HepG2 (cell line): ENCODE data around the gene RNASE4. TPM values are rescaled to one million over a fixed set of nuclear protein-coding genes. Genes with fewer than 3 reads are reported as not detected.
A peak's percentile ranks its signal among the peaks of the same experiment; 100 is the strongest.

Experiments
- ATAC-seq: fragments of 200-7000 bp; cut with Tn5 transposase; 3 replicates; pipeline ENCODE4 v1.9.1; 2020; ENCODE audit warnings: mild to moderate bottlenecking, moderate library complexity
- BruUV-seq: library from RNA; stranded (reverse); fragments of 400-500 nt; replicated peaks from 2 replicates; lab custom pipeline; 2021; lab: Mats Ljungman, UMichigan
- CTCF ChIA-PET: fragments of 300-600 bp; formaldehyde crosslinking; extraction: SDS; loops from one replicate; lab custom pipeline; 2021; ENCODE audit warnings: low total read pairs, inconsistent platforms, low intra/inter-chr PET ratio; lab: Yijun Ruan, JAX
- POLR2A ChIA-PET: fragments of 350-600 bp; sonication (Branson Sonifier 250); formaldehyde crosslinking; loops from one replicate; lab custom pipeline; 2020; ENCODE audit warnings: antibody characterized with exemption, inconsistent platforms; lab: Yijun Ruan, JAX
- DNase-seq: peaks from one replicate; pipeline ENCODE4 v3.0.0-alpha.2; 2015; ENCODE audit warnings: low spot score
- FAIRE-seq: peaks from 3 replicates; lab custom pipeline; 2011; peaks lifted over from hg19 to GRCh38; lab: Jason Lieb, UNC
- H2AFZ ChIP-seq: one replicate; pipeline ENCODE4 v1.6.1; 2011; ENCODE audit warnings: low read length, inconsistent platforms
- H3K27ac ChIP-seq: fragments of 300-600 bp; 3 replicates; pipeline ENCODE4 v1.8.0; 2011; ENCODE audit warnings: mixed run types, mild to moderate bottlenecking, mixed read lengths, low read length, inconsistent platforms; ENCODE audit not compliant: insufficient read depth; ENCODE audit errors: extremely low read length
- H3K27me3 ChIP-seq, 2 experiments: fragments of 200-600 bp in 1 of 2; 2 replicates in 1 of 2; 3 replicates in 1 of 2; pipeline versions ENCODE4 v1.6.0 to v1.8.0; 2011; ENCODE audit warnings: low read length in 2 of 2, mild to moderate bottlenecking in 2 of 2, moderate library complexity in 2 of 2, inconsistent platforms in 1 of 2; ENCODE audit not compliant: insufficient read depth in 2 of 2, control insufficient read depth in 1 of 2
- H3K36me3 ChIP-seq, 2 experiments: fragments of 200-600 bp in 1 of 2; replicated peaks in 1 of 2; 2 replicates in 1 of 2; 3 replicates in 1 of 2; pipeline versions ENCODE4 v1.5.1 to v1.8.0; 2011; ENCODE audit warnings: low read length in 2 of 2, inconsistent platforms in 1 of 2; ENCODE audit not compliant: insufficient read depth in 2 of 2, control insufficient read depth in 1 of 2
- H3K4me1 ChIP-seq: 2 replicates; pipeline ENCODE4 v1.5.1; 2012; ENCODE audit warnings: low read length, inconsistent platforms; ENCODE audit not compliant: insufficient read depth
- H3K4me2 ChIP-seq: 2 replicates; pipeline ENCODE4 v1.6.0; 2011; ENCODE audit warnings: low read depth, low read length, inconsistent platforms
- H3K4me3 ChIP-seq, 3 experiments: fragments of 200-600 bp in 1 of 3; sonication (generic), shearing (Covaris generic) in 1 of 3; replicated peaks in 1 of 3; 2 replicates each; pipeline ENCODE4 v1.5.1; 2011 to 2016; ENCODE audit warnings: low read length in 3 of 3, inconsistent platforms in 2 of 3, low read depth in 2 of 3, mild to moderate bottlenecking in 2 of 3, control low read depth in 1 of 3, mixed read lengths in 1 of 3; ENCODE audit not compliant: insufficient read depth in 1 of 3
- H3K79me2 ChIP-seq: one replicate; pipeline ENCODE4 v1.6.1; 2011; ENCODE audit warnings: low read length, inconsistent platforms; ENCODE audit not compliant: insufficient read depth
- H3K9ac ChIP-seq: 2 replicates; pipeline ENCODE4 v1.6.0; 2011; ENCODE audit warnings: mild to moderate bottlenecking, low read depth, low read length, inconsistent platforms; ENCODE audit not compliant: insufficient read depth
- H3K9me3 ChIP-seq: 2 replicates; pipeline ENCODE4 v1.5.1; 2012; ENCODE audit warnings: mild to moderate bottlenecking, low read length
- H4K20me1 ChIP-seq: 2 replicates; pipeline ENCODE4 v1.6.0; 2011; ENCODE audit warnings: inconsistent platforms, mild to moderate bottlenecking, low read length, moderate library complexity; ENCODE audit not compliant: insufficient read depth
- ARID2 ChIP-seq: sonication (generic); formaldehyde crosslinking; IDR thresholded peaks from 2 replicates; pipeline ENCODE4 v1.8.1; 2022; ENCODE audit warnings: mild to moderate bottlenecking, missing genetic modification reagents, borderline replicate concordance
- ATF4 ChIP-seq, 2 experiments: fragments of 450-650 bp in 1 of 2; sonication (generic) in 1 of 2; formaldehyde crosslinking; IDR thresholded peaks; 2 replicates each; pipeline versions ENCODE4 v1.5.0 to v1.8.0; 2020 to 2022; ENCODE audit warnings: mild to moderate bottlenecking in 1 of 2, missing genetic modification reagents in 1 of 2
- CBFB ChIP-seq: sonication (generic); formaldehyde crosslinking; IDR thresholded peaks from 2 replicates; pipeline ENCODE4 v1.4.0; 2020; ENCODE audit warnings: missing genetic modification reagents
- CHD4 ChIP-seq: fragments of 200-600 bp; sonication (generic); IDR thresholded peaks from 2 replicates; pipeline ENCODE4 v1.7.0; 2017; ENCODE audit warnings: mild to moderate bottlenecking, low read length, borderline replicate concordance
- ERF ChIP-seq: IDR thresholded peaks from 2 replicates; pipeline ENCODE4 v1.6.1; 2018; ENCODE audit warnings: missing biosample characterization, missing genetic modification reagents
- ETV5 ChIP-seq: IDR thresholded peaks from 2 replicates; pipeline ENCODE4 v1.6.1; 2018; ENCODE audit warnings: missing biosample characterization, missing genetic modification reagents, inconsistent platforms, borderline replicate concordance
- HCFC1 ChIP-seq: fragments of 150-350 bp; IDR thresholded peaks from 2 replicates; pipeline ENCODE4 v1.6.1; 2014; ENCODE audit warnings: low read depth, low read length
- KLF12 ChIP-seq: sonication (generic); formaldehyde crosslinking; IDR thresholded peaks from 2 replicates; pipeline ENCODE4 v1.4.0; 2020; ENCODE audit warnings: missing genetic modification reagents, borderline replicate concordance
- MED8 ChIP-seq: sonication (generic); formaldehyde crosslinking; IDR thresholded peaks from 2 replicates; pipeline ENCODE4 v1.8.1; 2023; ENCODE audit warnings: mild to moderate bottlenecking, missing genetic modification reagents; ENCODE audit not compliant: insufficient replicate concordance
- PAF1 ChIP-seq: IDR thresholded peaks from 2 replicates; pipeline ENCODE4 v1.6.1; 2016; ENCODE audit warnings: missing genetic modification reagents, missing compliant biosample characterization
- POLR2A ChIP-seq, 2 experiments: IDR thresholded peaks; 2 replicates each; pipeline ENCODE4 v1.6.1; 2011; ENCODE audit warnings: low read depth in 2 of 2, low read length in 2 of 2, mild to moderate bottlenecking in 1 of 2, moderate library complexity in 1 of 2; ENCODE audit not compliant: insufficient read depth in 1 of 2
- PTBP1 ChIP-seq: fragments of 200-400 bp; formaldehyde crosslinking; IDR thresholded peaks from 2 replicates; pipeline ENCODE4 v1.6.1; 2018; ENCODE audit warnings: low read length, low read depth; ENCODE audit not compliant: poor library complexity, severe bottlenecking
- RBM22 ChIP-seq: fragments of 200-400 bp; formaldehyde crosslinking; optimal IDR thresholded peaks from 2 replicates; pipeline ENCODE3; 2017; ENCODE audit warnings: mild to moderate bottlenecking, low read length, moderate library complexity
- YEATS4 ChIP-seq: sonication (generic); formaldehyde crosslinking; IDR thresholded peaks from 2 replicates; pipeline ENCODE4 v1.4.0; 2020; ENCODE audit warnings: missing genetic modification reagents, borderline replicate concordance
- ZGPAT ChIP-seq: IDR thresholded peaks from 2 replicates; pipeline ENCODE4 v1.6.1; 2016; ENCODE audit warnings: mild to moderate bottlenecking
- ZNF143 ChIP-seq: sonication (generic); formaldehyde crosslinking; IDR thresholded peaks from 2 replicates; pipeline ENCODE4 v1.4.0; 2020; ENCODE audit warnings: missing genetic modification reagents
- ZNF232 ChIP-seq: sonication (generic); formaldehyde crosslinking; IDR thresholded peaks from 2 replicates; pipeline ENCODE4 v1.4.0; 2020; ENCODE audit warnings: missing genetic modification reagents, borderline replicate concordance
- ZNF33B ChIP-seq: sonication (generic); formaldehyde crosslinking; IDR thresholded peaks from 2 replicates; pipeline ENCODE4 v1.5.1; 2020; ENCODE audit warnings: mild to moderate bottlenecking, missing genetic modification reagents
- ZNF44 ChIP-seq: sonication (generic); formaldehyde crosslinking; IDR thresholded peaks from 2 replicates; pipeline ENCODE4 v1.5.1; 2020; ENCODE audit warnings: mild to moderate bottlenecking, missing genetic modification reagents
- ZNF547 ChIP-seq: sonication (generic); formaldehyde crosslinking; IDR thresholded peaks from 2 replicates; pipeline ENCODE4 v1.5.1; 2020; ENCODE audit warnings: mild to moderate bottlenecking, missing genetic modification reagents
- ZNF564 ChIP-seq: sonication (generic); formaldehyde crosslinking; IDR thresholded peaks from 2 replicates; pipeline ENCODE4 v1.8.1; 2023; ENCODE audit warnings: mild to moderate bottlenecking, missing genetic modification reagents
- ZNF597 ChIP-seq: sonication (generic); formaldehyde crosslinking; IDR thresholded peaks from 2 replicates; pipeline ENCODE4 v1.5.0; 2020; ENCODE audit warnings: missing genetic modification reagents
- ZSCAN22 ChIP-seq: sonication (generic); formaldehyde crosslinking; IDR thresholded peaks from 2 replicates; pipeline ENCODE4 v1.4.0; 2020; ENCODE audit warnings: mild to moderate bottlenecking, missing genetic modification reagents
- WGBS: methylation state at CpG from one replicate; pipeline ENCODE4 v1.1.6; 2017; ENCODE audit warnings: low lambda C conversion rate; 5-methylcytosine and 5-hydroxymethylcytosine counted together
- in situ Hi-C: cut with HindIII; loops from 2 replicates; pipeline ENCODE4 v1.10.0; 2017; ENCODE audit warnings: low pct_unique_long_range_greater_than_20kb; ENCODE audit not compliant: extremely low pct_ligation_motif_present
- intact Hi-C: fragments of 100-400 bp; cut with micrococcal nuclease; formaldehyde crosslinking; loops from one replicate; pipeline ENCODE4 v1.10.0; 2022; ENCODE audit not compliant: unreplicated experiment
- polyA plus RNA-seq, 8 experiments: library from polyadenylated mRNA; depleted of rRNA in 3 of 8; stranded (reverse) in 7 of 8; unstranded in 1 of 8; fragments of >200 nt; fragmentation: Illumina TruSeq in 4 of 8; extraction: Trizol in 4 of 8; gene quantifications; 2 replicates each; pipeline versions ENCODE4 v1.2.1 to v1.2.3, GENCODE V29; 2011 to 2016; ENCODE audit warnings: low read depth in 4 of 8, missing spikeins in 1 of 8, mixed read lengths in 1 of 8; ENCODE audit not compliant: insufficient read depth in 1 of 8
- total RNA-seq, 5 experiments: library from RNA; depleted of rRNA; stranded (reverse); fragments of >200 nt; fragmentation: Illumina TruSeq; extraction: Trizol; gene quantifications; 2 replicates each; pipeline ENCODE4 v1.2.3, GENCODE V29; 2016; ENCODE audit warnings: low read depth in 1 of 5

RNASE4 gene
- total and polyA plus RNA-seq, 2 of the 13 experiments (the other 11 are each of a cell fraction or from before 2014, with no cell fraction given) = 109 to 983 TPM

- Histone ChIP-seq H3K9me3 (no peaks in the 10 kb centered on the region), H3K4me3 (no peak overlapping the region), H3K27me3 (no peaks in the 10 kb centered on the region), H3K36me3 (peaks cover 38 to 83% of the 10 kb centered on the region in 2 experiments), H3K4me2 (no peak overlapping the region), H4K20me1 (peaks cover 75% of the 10 kb centered on the region), H3K4me1 (peaks cover under 1% of the 10 kb centered on the region), H2AFZ (no peak overlapping the region), H3K27ac (no peak overlapping the region), H3K79me2 (peaks cover 36% of the 10 kb centered on the region), H3K9ac (no peak overlapping the region)
- in situ Hi-C loops (loop anchor here (5.0 kb wide), 1 partner anchor 161 kb away; no protein-coding TSS in a partner anchor), intact Hi-C loops (loop anchor here (1.0 kb wide), 1 partner anchor 159 kb away; no protein-coding TSS in a partner anchor)
- BruUV-seq = no TSS peak
- CTCF ChIA-PET = interaction anchor here (1.2 kb wide), 1 partner anchor 159 kb away, joined by 3 read pairs; no protein-coding TSS in a partner anchor
- DNase-seq = no peak
- no peak for ATAC-seq
- POLR2A ChIA-PET = interaction anchor here (0.8 to 1.5 kb wide), 4 partner anchors 9 to 39 kb away, joined by 3 to 4 read pairs (median 3); no protein-coding TSS in a partner anchor
- FAIRE-seq = no peak
- 94% methylated on average over 5 of the region's 5 CpGs for WGBS
- TF ChIP-seq CBFB (no peak), CHD4 (no peak), ATF4 (CRISPR knock-in tag; IDR thresholded peaks at IDR 0.05) (no peak), ZNF564 (CRISPR knock-in tag) (no peak), ZNF33B (no peak), ERF (CRISPR knock-in tag) (no peak), PTBP1 (no peak), ZNF44 (CRISPR knock-in tag) (no peak), ETV5 (no peak), ZGPAT (CRISPR knock-in tag) (0 out of 2 replicates have a peak, but pooled peaks have one; percentile 6), PAF1 (CRISPR knock-in tag) (peak; percentile 52), ZNF597 (CRISPR knock-in tag) (no peak), ZNF143 (no peak), POLR2A (IDR thresholded peaks at IDR 0.05; ENCODE audit: insufficient read depth in 1 of 2, low read depth in 2 of 2, low read length in 2 of 2) (0 out of 4 replicates have a peak, but pooled peaks of 1 of the 2 experiments have one; percentile 25), ZNF232 (no peak), HCFC1 (no peak), YEATS4 (CRISPR knock-in tag) (no peak), RBM22 (peak; percentile 67), ZNF547 (CRISPR knock-in tag) (no peak), ZSCAN22 (CRISPR knock-in tag) (no peak), KLF12 (CRISPR knock-in tag) (no peak), ARID2 (CRISPR knock-in tag) (no peak), MED8 (CRISPR knock-in tag) (no peak)
Measured at GRCh38 chr14:20696764-20697163, 12.4 kb downstream of the RNASE4 start.
